ENCODE results near the gene CCDC33.

The CCDC33 gene

DNA sequence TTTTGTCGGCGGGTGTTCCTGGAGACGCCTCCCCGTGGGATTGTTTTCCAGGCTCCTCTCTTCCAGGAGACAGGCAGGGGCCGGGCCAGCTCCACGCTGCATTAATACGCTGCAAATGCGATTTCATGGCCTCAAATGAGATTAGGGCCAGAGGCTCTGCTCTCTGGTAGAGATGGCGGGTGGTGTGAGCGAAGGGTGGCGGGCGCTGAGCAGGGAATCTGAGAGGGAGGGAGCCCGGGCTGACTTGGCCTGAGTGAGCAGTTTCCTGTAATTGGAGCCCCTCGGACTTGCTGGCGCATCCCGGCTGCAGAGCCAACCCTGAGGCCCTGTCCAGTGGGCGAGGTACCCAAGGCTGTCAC lies 7.4 kb upstream of the CCDC33 start:
- DNase-seq (ENCODE audit: low read depth in 2 of 2, low spot score in 1 of 2) = no peak

DNA sequence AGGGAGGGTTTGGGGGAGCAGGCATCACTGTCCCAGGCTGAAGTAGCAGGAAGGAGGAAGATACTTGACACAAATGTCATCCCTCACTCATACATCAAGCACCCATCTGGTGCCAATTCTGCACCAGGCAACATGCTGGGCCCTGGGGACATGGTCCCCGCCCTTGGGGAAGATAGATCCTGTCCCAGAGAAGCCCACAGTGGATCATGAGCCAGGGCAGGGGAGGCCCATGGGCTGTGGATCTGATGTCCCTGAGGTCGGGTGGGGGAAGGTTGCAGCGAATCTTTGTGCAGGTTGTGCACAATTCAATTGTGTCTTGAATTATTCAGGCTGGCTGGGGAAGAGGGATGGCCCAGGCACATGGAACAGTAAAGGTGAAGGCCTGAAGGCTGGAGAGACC lies 6.4 kb upstream of the CCDC33 start:
- DNase-seq (ENCODE audit: low read depth in 2 of 2, low spot score in 1 of 2) = no peak

DNA sequence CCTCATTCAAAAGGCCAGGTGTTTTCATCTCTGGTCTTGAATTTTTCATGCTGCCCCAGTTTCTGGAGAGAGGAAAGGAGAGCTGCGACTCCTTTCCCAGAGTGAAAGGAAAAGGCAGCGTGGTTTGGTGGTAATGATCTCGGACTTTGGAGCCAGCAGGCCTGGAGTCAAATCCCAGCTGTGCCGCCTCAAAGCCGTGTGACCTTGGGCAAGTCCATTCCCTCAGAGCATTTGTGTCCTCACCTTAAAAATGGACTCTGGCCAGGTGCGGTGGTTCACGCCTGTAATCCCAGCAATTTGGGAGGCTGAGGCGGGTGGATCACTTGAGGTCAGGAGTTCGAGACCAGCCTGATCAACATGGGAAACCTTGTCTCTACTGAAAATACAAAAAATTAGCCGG lies 4.7 kb upstream of the CCDC33 start:
- no peak for DNase-seq (ENCODE audit: low read depth in 2 of 2, low spot score in 1 of 2)

DNA sequence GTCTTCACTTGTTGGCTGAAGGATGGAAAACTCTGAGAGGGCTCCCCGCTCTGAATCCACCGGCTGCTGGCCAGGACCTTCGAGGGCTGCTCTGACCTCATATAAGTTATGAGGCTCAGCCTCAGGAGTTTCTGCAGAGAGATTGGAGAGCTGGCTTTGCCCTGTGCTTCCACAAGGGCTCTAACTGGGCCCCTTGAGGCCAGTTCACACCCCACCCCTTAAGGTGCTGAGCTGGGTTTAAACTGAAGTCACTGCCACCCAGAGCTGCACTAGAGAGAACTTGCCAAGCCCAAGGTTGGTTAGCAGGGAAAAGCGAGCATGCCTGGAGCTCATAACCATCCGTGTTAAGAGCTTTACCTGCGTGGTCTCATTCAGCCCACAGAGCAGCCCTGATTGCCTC lies 2.8 kb upstream of the CCDC33 start:
- DNase-seq (ENCODE audit: low read depth in 2 of 2, low spot score in 1 of 2) = no peak

DNA sequence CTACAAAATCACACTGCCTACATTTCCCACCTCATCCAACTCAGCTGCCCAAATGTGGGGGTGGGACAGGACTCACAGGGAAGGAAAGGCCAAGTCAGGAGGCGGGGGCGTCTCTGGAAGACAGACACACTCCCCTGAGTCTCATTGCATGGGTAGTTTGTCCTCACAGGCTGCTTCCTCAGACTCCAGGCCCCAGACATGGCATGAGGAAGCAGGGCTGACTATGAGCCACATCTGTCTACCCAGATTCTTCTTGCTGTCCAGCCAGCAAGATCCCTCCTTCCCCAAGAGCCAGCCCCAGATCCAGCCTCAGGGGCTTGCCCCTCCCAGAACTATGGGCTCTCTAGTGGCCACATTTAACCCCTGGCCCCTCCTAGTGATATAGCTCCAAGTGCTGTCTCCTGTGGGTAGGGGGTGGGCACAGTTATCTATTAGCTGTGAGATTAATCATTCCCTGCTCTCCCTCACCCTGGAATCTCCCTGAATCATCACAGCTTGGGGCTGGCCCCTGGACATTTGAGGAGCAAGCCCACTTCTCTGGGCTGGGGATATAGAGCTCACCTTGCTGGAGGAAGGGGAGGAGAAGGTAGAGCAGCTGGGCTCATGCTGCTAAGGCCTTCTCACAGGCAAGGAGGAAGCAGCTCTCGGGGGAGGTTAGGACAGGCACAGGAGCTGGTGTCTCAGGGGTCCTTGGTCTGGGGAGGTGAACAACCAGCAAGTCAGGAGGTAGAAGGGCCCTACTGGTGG lies 2.1 kb upstream of the CCDC33 start:
- DNase-seq (ENCODE audit: low read depth in 2 of 2, low spot score in 1 of 2) = no peak

DNA sequence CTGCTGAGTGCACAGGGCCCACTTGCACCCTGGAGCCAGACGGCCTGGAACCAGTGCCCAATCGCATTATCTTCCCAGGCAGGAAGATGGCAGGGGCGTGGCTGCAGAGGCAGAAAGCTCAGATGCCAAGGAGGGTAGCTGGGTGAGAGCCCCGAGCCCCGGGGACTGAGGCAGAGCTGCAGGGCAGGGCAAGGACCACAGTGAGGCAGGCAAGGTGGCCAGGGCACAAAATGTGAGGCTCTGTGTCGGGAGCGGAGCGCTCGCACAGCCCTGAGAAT lies 1.6 kb upstream of the CCDC33 start:
- DNase-seq (ENCODE audit: low read depth in 2 of 2, low spot score in 1 of 2) = no peak

DNA sequence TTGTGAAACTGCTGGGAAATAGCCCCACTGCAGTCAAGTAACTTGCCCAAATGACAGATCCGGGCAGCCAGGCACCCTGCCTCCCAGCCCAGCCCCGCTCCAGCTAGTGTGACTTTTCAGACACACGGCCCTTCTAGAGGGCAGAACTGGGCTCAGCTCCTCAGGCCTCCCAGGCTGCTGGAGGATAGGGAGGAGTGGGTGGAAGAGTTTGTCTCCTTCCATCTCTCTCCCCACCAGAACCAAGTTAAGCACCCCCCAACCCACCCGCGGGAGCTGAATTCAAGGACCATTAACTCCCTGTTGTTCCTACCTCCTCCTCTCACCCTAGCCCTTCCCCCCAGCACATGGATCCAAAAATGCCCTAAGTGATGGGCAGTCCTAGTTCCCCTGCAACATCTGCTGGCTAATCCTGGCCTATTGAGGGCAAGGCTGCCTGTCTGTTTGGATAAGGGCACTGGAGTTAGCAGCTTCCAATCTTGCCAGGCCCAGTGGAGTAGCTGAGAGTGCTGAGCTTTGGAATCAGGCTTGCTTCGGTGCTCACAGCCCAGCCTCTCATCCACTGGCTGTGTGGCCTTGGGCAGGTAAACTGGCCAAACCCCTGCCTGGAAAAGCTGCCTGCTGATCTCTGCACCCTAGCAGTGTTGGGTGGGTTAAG lies 3.1 kb downstream of the CCDC33 start:
- no peak for DNase-seq (ENCODE audit: low read depth in 2 of 2, low spot score in 1 of 2)

DNA sequence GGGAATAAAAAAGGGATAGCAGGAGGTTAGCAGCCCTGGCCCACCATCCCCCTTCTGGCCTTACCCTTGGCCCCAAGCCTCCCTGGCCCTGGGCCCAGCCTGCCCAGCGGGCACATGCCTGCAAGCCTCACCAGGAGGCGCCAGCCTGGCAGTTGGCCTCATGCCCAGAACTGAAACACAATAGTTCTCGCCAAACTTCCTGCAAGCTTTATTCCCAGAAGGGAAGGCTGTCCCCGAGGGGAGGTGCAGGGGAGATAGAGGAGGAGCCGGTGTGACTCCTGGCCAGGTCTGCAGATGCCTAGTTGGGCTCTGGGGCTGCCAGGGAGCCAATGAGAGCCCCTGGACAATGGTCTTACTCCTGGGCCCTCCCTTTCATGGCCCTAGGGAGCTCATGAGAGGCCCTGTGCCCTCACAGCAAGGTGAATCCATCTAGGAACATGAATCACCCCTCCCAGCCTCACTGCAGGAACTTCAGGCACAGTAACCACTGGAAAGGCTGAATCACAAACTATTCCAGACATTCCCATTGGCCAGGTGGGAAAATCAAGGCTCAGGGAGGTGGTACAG lies 4.0 kb downstream of the CCDC33 start:
- DNase-seq (ENCODE audit: low read depth in 2 of 2, low spot score in 1 of 2) = no peak

DNA sequence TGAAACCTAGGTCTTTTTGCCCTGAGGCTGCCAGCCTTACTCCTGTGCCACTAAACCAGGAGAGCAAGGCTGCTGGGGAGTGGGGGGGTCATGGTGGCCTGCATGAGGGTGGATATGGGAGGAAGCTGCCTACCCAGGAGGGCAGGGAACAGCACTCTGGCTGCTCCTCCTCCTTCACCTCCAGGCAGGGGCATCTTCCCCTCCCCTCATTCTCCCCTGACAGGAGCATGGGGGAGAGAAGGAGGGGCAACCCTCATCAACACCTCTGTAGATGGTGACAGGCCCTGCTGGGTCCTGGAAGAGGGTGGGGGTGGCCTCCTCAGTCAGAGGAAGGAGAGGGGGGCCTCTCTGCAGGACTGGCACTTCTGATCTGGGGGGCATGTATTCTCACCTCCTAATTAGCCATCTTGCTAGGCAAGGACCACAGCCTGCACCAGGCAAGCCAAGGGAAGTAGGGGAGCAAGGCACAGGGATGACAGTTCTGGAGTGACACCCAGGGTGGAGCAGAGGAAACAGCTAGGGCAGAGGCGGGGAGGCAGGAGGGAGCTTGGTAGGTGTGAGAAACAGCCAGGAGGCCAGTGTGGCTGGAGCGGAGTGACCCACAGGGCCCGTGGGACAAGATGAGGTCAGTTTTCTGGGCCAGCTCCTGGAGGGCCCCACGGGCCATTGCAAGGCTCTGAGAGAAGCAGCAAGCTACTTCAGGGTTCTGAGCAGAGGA lies 4.9 kb downstream of the CCDC33 start:
- no peak for DNase-seq (ENCODE audit: low read depth in 2 of 2, low spot score in 1 of 2)

DNA sequence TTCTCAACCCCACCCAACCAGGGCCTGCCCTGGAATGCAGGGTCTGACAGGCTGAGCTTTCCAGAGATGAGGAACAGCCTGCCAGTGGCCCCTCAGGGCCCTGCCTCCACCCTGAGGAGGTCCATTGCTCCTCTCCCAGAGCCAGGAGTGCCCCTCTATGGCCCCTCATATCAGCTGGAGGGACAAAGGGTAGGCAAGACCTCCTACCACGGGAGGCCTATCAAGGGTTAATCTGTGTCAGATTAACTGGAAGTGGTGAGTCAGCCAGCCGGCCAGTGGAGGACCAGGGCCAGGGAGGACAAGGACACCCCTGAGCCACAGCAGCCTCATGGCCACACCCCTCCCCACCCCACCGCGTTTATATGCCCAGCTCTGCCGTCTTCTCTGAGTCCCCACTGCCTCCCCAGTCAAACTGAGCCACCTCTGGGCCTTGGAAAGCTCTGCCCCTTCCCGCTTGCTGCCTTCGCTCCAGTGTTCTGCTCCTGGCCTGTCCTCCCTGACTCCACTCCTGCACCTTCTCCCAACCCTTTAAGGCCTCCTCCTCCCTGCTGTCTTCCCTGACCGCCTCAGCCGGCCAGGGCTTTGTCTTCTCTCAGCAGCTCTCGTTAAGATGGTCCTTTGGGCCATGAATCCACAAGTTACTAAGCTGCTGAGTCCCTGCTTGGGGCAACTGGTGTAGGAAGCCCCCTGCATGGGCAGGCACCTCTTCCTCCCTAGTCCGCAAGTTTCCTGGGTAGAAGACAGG lies 6.5 kb downstream of the CCDC33 start:
- DNase-seq (ENCODE audit: low read depth in 2 of 2, low spot score in 1 of 2) = no peak

DNA sequence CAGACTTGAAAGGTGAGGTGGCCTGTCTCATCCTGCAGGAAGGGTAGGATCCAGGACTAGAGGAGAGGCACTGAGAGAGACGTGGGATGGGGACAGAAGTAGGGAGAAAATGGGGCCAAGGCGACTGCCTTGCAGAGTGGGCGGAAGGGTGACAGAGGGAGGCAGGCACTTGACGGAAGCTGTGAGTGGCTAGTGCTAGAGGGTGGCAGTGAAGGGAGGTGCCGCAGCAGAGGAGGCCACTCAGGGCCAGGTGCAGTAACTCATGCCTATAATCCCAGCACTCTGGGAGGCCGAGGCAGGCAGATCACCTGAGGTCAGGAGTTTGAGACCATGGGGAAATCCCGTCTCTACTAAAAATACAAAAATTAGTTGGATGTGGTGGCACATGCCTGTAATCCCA lies 7.3 kb downstream of the CCDC33 start:
- DNase-seq (ENCODE audit: low read depth in 2 of 2, low spot score in 1 of 2) = no peak

DNA sequence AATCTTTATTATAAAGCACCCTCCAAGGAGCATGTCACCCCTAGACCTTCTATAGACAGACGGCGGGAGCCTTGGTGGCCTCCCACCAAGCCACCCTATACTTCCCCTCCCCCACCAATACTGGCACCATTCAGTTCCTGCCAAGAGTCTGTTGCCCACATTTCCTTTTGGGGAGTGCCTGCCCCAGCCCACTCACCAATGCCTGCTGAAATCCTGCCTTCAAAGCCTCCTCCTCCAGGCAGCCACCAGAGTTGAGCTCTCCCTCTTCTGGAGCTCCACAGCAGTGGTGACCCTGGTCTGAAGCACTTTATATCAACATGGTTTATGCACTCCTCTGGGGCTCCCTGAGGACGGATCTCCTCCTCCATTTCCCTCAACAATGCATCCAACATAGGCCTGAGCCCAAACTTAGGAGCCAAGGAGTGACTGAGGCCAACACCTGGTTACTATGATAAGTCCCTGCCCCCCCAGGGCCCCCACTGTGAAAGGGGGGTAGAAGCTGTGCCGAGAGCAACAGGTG lies 8.8 kb downstream of the CCDC33 start:
- DNase-seq (ENCODE audit: low read depth in 2 of 2, low spot score in 1 of 2) = no peak

DNA sequence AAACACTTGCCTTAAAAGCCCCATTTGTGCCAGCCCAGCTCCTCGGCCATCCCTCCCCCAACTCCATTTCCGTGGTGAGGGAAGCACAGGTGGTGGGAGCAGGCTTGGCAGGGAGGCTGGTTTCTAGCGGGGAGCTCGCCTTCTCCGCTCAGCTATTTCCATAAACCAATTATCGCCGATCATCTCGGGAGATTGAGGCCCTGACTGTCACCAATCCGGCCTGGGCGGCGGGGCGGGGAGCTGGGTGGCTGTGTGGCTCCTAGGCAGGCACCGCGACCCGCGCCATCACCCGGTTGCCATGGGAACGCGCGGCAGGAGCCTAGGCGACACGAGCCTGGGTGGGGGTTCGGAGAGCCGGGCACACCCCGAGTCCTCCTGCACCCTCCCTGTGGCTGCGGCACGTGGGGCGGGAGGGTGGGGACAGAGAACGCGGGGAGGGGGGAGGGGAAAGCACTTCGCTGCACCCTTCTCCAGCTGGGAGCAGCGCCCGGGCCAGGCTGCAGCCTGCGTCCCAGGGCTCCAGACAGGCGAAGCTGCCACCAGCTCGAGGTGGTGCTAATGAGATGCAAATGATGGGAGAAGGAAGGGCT lies 9.3 kb downstream of the CCDC33 start:
- no peak for DNase-seq (ENCODE audit: low read depth in 2 of 2, low spot score in 1 of 2)

DNA sequence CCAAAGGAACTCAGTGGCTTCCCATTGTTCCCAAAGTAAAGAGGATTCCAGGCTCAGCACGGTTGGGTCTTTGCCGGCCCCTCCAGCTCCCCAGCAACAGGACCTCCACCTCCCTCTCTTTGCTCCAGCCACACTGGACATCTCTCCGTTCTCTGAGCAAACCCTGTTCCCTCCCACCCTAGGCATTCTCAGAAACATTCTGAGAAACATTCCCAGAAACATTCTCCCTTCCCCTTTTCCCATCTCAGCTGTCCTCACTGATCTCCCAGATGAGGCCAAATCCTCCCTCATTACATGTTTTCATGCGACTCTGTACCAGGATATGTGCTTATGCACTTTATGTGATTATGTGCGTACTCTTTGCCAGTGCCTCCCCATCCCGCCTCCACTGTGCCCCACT lies 14.1 kb downstream of the CCDC33 start:
- DNase-seq (ENCODE audit: low read depth in 2 of 2, low spot score in 1 of 2) = no peak

DNA sequence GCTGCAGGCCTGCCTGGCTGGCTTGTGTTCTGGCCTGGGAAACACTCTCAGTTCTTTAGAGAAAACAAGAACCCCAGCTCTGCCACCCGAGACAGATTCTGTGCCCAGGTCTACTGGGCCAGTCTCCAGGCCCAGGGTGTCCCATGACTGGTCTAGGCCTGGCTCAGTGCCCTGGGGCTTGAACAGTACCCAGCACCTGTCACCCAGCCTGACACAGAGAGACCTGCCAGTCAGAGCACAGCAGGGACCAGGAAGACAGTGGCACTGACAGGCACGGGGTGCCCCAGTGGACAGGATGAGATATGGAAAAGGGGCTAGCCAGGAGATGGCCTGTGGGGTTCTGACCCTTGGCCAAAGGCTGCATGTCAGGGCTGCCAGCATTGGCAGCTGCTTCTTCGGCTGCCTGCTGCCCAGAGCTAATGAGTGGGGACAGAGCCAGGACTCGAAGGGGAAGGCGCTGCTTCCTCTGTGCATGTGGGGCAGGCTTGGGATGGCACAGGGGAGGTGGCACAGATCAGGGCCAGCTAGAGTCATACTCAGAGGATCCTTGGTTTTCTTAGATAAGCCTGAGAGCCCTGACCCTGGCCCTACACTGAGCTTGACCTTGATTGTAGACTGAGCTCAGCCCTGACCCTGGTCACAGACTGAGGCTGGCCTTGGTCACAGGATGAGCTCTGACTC lies 15.1 kb downstream of the CCDC33 start:
- DNase-seq (ENCODE audit: low read depth in 2 of 2, low spot score in 1 of 2) = no peak

DNA sequence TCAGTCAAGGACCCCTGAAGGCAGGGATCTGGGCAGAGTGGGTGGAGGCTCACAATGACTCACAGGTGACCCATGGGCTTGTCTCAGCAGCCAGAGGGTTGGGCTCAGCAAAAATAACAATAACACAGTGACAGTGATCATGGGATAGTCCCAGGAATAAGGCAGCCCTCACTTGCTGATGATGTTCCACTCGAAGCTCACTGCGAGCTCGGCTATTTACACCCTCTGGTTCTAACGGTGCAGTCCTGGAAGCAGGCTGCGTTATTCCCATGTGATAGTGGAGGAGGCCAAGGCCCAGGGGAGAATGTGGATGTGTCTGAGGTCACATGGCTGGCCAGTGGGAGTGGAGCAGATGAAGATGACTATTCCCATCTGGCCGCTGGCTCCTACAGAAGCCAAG lies 16.2 kb downstream of the CCDC33 start:
- DNase-seq (ENCODE audit: low read depth in 2 of 2, low spot score in 1 of 2) = no peak

DNA sequence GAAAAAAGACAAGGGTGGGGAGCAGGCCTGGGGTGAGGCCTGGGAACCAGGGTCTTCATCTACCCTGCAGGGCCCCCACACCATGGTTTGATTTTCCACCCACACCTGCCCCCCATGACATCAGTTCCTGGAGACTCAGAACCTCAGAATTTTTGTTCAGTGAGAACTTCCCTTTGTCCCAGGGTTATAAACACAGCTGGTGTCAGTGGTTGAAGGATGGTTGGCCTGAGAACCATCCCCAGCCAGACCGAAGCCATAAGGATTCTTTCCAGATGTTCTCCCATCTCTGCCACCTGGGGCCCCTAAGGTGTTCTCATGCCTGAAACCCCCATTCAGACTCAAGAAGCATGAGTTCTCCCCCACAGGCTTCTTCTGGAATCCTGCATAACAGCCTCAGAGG lies 16.6 kb downstream of the CCDC33 start:
- DNase-seq (ENCODE audit: low read depth in 2 of 2, low spot score in 1 of 2) = no peak

DNA sequence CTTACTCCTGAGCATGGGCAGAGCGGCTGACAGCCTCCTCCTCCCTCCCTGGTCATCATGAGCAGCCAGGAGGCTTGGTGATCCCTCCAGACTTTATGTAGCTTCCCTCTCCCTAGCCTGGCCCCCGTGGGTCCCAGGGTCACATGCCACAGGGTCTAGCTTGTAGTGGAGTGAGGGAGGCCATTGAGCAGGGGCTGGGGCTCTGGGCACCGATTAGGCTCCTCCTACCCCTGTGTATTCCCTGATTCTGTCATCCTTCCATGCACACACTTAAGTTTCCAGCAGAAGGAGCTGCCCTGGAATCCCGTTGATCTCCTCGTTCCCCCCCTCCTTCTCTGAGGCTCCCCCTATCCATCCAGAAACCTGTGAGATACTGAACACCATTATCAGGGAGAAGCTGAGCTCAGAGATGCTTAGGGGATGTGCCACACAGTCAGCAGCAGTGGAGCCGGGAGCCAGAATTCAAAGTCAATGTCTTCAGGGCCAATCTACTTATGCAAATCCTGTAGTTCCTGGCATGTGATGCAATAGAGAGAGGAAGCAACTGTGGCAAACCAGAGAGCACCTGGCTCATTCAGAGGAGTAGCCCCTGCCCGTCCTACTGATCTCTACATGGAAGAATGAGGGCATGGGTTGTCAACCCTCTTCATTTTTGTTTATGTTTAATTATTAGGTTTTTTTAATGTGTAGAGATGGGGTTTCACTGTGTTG lies 17.2 kb downstream of the CCDC33 start:
- DNase-seq (ENCODE audit: low read depth in 2 of 2, low spot score in 1 of 2) = no peak

DNA sequence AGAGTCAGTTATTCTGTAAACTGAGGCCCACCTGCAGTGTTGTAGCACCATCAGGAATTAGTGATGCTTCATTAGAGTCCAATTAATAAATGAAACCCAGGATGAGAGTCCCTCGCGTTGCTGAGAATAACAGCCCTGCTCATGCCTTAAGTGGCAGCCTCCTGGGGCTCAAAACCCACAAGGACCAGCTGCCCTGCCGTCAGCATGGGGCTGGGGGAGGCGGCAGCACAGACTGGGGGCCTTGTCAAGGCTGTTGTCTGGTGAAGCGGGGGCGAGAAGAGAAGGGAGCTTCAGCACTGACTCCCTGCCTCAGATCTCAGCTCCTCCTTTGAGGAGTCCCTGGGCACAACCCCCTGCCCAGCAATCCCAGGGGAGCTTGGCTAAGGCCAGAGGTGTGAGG lies 21.0 kb downstream of the CCDC33 start:
- no peak for DNase-seq (ENCODE audit: low read depth in 2 of 2, low spot score in 1 of 2)

DNA sequence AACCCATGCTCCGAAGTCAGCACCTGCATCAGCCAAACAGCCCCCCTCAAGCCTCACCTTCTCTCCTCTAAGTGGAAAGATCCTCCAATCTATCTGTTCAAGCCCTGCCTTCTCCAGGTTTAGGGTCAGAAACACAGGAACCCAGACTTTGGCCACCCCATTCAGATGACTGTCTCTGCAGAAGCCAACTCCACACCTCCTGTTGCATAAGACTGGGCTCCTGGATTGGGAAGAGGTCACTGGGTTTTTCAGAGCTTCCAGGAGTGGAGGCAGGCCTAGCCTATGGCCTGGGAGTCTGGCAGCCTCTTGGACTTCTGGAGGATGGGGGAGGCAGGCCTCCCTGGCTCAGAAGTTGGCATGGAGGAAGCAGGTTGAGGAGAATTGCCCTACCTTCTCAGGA lies 21.5 kb downstream of the CCDC33 start:
- no peak for DNase-seq (ENCODE audit: low read depth in 2 of 2, low spot score in 1 of 2)

Measured in stimulated activated CD8-positive, alpha-beta memory T cell treated with anti-CD3 and anti-CD28 coated beads, Interleukin-4, amount 100 ng/mL, for 4 hours (primary cell).